ENCODE measurements around the gene FZD4.

- TF ChIP-seq CTCF (IDR thresholded peaks at IDR 0.05; ENCODE audit: low read depth, low read length) (no peak), POLR2A (IDR thresholded peaks at IDR 0.05; ENCODE audit: extremely low read depth, insufficient read length) (no peak), MAX (IDR thresholded peaks at IDR 0.05; ENCODE audit: low read depth, low read length) (no peak)
These were observed 29.5 kb upstream of the FZD4 start for GRCh38 chr11:86984701-86985100.
